Stimulated activated CD4-positive, alpha-beta T cell treated with anti-CD3 and anti-CD28 coated beads, Interleukin-15, amount 100 ng/mL, for 1 hour (primary cell): ENCODE data around the gene EPHB2.
"Not testable (repeated sequence)": the region's sequence is repeated elsewhere in the genome, so short reads cannot be mapped to it uniquely, and the experiment has no call there.

ENCODE experiments used
- DNase-seq, 2 donors: peaks; one replicate each; pipeline ENCODE4 v3.0.0-alpha.2; 2020; ENCODE audit warnings: low read depth in 1 of 2, low spot score in 1 of 2

EPHB2 gene

GRCh38 chr1:22936681-22937080, 226.0 kb downstream of the EPHB2 start:
- DNase-seq: no peak

GRCh38 chr1:22941257-22941656, 230.6 kb downstream of the EPHB2 start:
- no peak for DNase-seq

- DNase-seq: no peak
Measured at GRCh38 chr1:22944346-22945055, 233.9 kb downstream of the EPHB2 start.

- DNase-seq: not testable (repeated sequence)
Measured at GRCh38 chr1:22945171-22945570, 234.5 kb downstream of the EPHB2 start.

GRCh38 chr1:22949822-22950331, 239.2 kb downstream of the EPHB2 start:
- no peak for DNase-seq

- DNase-seq: no peak
Measured at GRCh38 chr1:22951796-22952195, 241.2 kb downstream of the EPHB2 start.

GRCh38 chr1:22952694-22953056, 242.0 kb downstream of the EPHB2 start:
- no peak for DNase-seq

- DNase-seq: no peak
Measured at GRCh38 chr1:22953057-22953739, 242.6 kb downstream of the EPHB2 start.

GRCh38 chr1:22953740-22954141, 243.1 kb downstream of the EPHB2 start:
- no peak for DNase-seq

- no peak for DNase-seq
Measured at GRCh38 chr1:22955146-22955545, 244.5 kb downstream of the EPHB2 start.

GRCh38 chr1:22957066-22957465, 246.4 kb downstream of the EPHB2 start:
- DNase-seq: no peak

GRCh38 chr1:22958556-22958955, 247.9 kb downstream of the EPHB2 start:
- no peak for DNase-seq

GRCh38 chr1:22959545-22960360, 249.1 kb downstream of the EPHB2 start:
- DNase-seq: no peak

- no peak for DNase-seq
Measured at GRCh38 chr1:22962558-22962957, 251.9 kb downstream of the EPHB2 start.

GRCh38 chr1:22963044-22963677, 252.5 kb downstream of the EPHB2 start:
- no peak for DNase-seq

- no peak for DNase-seq
Measured at GRCh38 chr1:22966309-22966708, 255.7 kb downstream of the EPHB2 start.

- no peak for DNase-seq
Measured at GRCh38 chr1:22967833-22968232, 257.2 kb downstream of the EPHB2 start.

GRCh38 chr1:22969304-22969709, 258.7 kb downstream of the EPHB2 start:
- no peak for DNase-seq

GRCh38 chr1:22970096-22970495, 259.5 kb downstream of the EPHB2 start:
- DNase-seq: no peak
